ENCODE measurements around the gene BSN.

The BSN gene

DNA sequence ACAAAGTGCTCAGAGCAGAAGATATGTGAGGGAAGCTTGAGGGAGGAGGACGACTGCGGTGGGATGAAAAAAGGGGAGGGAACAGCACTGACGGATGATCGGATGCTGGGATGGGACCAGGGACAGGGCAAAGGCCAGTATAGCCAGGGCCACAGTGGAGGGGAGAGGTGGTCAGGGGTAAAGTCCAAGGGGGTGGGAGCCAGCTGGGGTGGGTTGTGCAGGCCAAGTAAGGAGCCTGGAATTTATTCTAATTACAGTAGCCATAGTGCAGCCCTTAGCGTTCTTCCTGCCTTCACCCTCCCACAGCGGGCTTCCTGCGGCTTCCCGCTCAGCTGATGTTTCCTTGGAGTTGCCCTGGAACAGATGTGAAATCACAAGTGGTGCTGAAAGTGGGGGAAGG lies 112.3 kb downstream of the BSN start:
- Histone ChIP-seq H4K20me1 (ENCODE audit: insufficient read depth, low read length) (peaks cover 4% of the 10 kb centered on the region; the same call in 1 of the 2 replicates), H3K27me3 (ENCODE audit: low read depth, low read length) (no peaks in the 10 kb centered on the region), H3K36me3 (replicated peaks; ENCODE audit: low read depth, low read length) (no peaks in the 10 kb centered on the region), H3K79me2 (ENCODE audit: low read length) (no peaks in the 10 kb centered on the region), H3K27ac (ENCODE audit: low read length) (no peak overlapping the region), H2AFZ (ENCODE audit: low read depth, low read length) (no peak overlapping the region), H3K9me3 (ENCODE audit: insufficient read depth, low read length) (no peaks in the 10 kb centered on the region), H3K4me3 (ENCODE audit: low read length) (no peak overlapping the region), H3K4me2 (ENCODE audit: low read length) (no peak overlapping the region), H3K4me1 (ENCODE audit: low read length) (no peaks in the 10 kb centered on the region), H3K9ac (ENCODE audit: low read length) (no peak overlapping the region)
- no peak for TF ChIP-seq EZH2phosphoT487 (IDR thresholded peaks at IDR 0.05; ENCODE audit: low read depth)
- no peak for TF ChIP-seq CTCF (IDR thresholded peaks at IDR 0.05; ENCODE audit: low read depth, low read length)

GRCh38 chr3:49667701-49668413 lies 113.6 kb downstream of the BSN start:
- TF ChIP-seq EZH2phosphoT487 (IDR thresholded peaks at IDR 0.05; ENCODE audit: low read depth) (no peak), CTCF (IDR thresholded peaks at IDR 0.05; ENCODE audit: low read depth, low read length) (no peak)
- Histone ChIP-seq H4K20me1 (ENCODE audit: insufficient read depth, low read length) (peaks cover 4% of the 10 kb centered on the region; the same call in 1 of the 2 replicates), H3K4me3 (ENCODE audit: low read length) (no peak overlapping the region), H3K9ac (ENCODE audit: low read length) (no peak overlapping the region), H3K27me3 (ENCODE audit: low read depth, low read length) (no peaks in the 10 kb centered on the region), H3K4me1 (ENCODE audit: low read length) (peaks cover 5% of the 10 kb centered on the region; the same call in 1 of the 2 replicates), H2AFZ (ENCODE audit: low read depth, low read length) (no peak overlapping the region), H3K4me2 (ENCODE audit: low read length) (no peak overlapping the region), H3K27ac (ENCODE audit: low read length) (no peak overlapping the region), H3K36me3 (replicated peaks; ENCODE audit: low read depth, low read length) (no peaks in the 10 kb centered on the region), H3K9me3 (ENCODE audit: insufficient read depth, low read length) (no peaks in the 10 kb centered on the region), H3K79me2 (ENCODE audit: low read length) (peaks cover 4% of the 10 kb centered on the region)

- no peaks in the 10 kb centered on the region for H3K9me3 ChIP-seq (ENCODE audit: insufficient read depth, low read length)
- H3K4me2 ChIP-seq (ENCODE audit: low read length) = no peak overlapping the region
- H3K27me3 ChIP-seq (ENCODE audit: low read depth, low read length) = no peaks in the 10 kb centered on the region
- peaks cover 9% of the 10 kb centered on the region for H3K79me2 ChIP-seq (ENCODE audit: low read length)
- H3K27ac ChIP-seq (ENCODE audit: low read length) = no peak overlapping the region
- H4K20me1 ChIP-seq (ENCODE audit: insufficient read depth, low read length) = peaks cover 4% of the 10 kb centered on the region; the same call in 1 of the 2 replicates
- H3K9ac ChIP-seq (ENCODE audit: low read length) = no peak overlapping the region
- H3K4me3 ChIP-seq (ENCODE audit: low read length) = no peak overlapping the region
- H3K4me1 ChIP-seq (ENCODE audit: low read length) = peaks cover 5% of the 10 kb centered on the region; the same call in 1 of the 2 replicates
- no peaks in the 10 kb centered on the region for H3K36me3 ChIP-seq (replicated peaks; ENCODE audit: low read depth, low read length)
- TF ChIP-seq CTCF (IDR thresholded peaks at IDR 0.05; ENCODE audit: low read depth, low read length) (no peak), EZH2phosphoT487 (IDR thresholded peaks at IDR 0.05; ENCODE audit: low read depth) (no peak)
- H2AFZ ChIP-seq (ENCODE audit: low read depth, low read length) = no peak overlapping the region
Observed at GRCh38 chr3:49668414-49668797, 114.1 kb downstream of the BSN start.

GRCh38 chr3:49668861-49669260 lies 114.6 kb downstream of the BSN start:
- H4K20me1 ChIP-seq (ENCODE audit: insufficient read depth, low read length) = peaks cover 4% of the 10 kb centered on the region; the same call in 1 of the 2 replicates
- no peak overlapping the region for H3K9ac ChIP-seq (ENCODE audit: low read length)
- H3K27me3 ChIP-seq (ENCODE audit: low read depth, low read length) = no peaks in the 10 kb centered on the region
- H3K27ac ChIP-seq (ENCODE audit: low read length) = no peak overlapping the region
- no peak for TF ChIP-seq EZH2phosphoT487 (IDR thresholded peaks at IDR 0.05; ENCODE audit: low read depth)
- no peak for TF ChIP-seq CTCF (IDR thresholded peaks at IDR 0.05; ENCODE audit: low read depth, low read length)
- no peaks in the 10 kb centered on the region for H3K9me3 ChIP-seq (ENCODE audit: insufficient read depth, low read length)
- no peak overlapping the region for H3K4me3 ChIP-seq (ENCODE audit: low read length)
- no peak overlapping the region for H2AFZ ChIP-seq (ENCODE audit: low read depth, low read length)
- H3K79me2 ChIP-seq (ENCODE audit: low read length) = peaks cover 11% of the 10 kb centered on the region
- H3K4me2 ChIP-seq (ENCODE audit: low read length) = no peak overlapping the region
- H3K4me1 ChIP-seq (ENCODE audit: low read length) = peaks cover 5% of the 10 kb centered on the region; the same call in 1 of the 2 replicates
- H3K36me3 ChIP-seq (replicated peaks; ENCODE audit: low read depth, low read length) = no peaks in the 10 kb centered on the region

Data from OCI-LY3 (cell line).